AG04450 (cell line): ENCODE results near the gene ABCA2. TPM values are rescaled to one million over a fixed set of nuclear protein-coding genes. Genes with fewer than 3 reads are reported as not detected.

Experiments used
- CTCF ChIA-PET: fragments of 300-600, 350-600 bp; formaldehyde crosslinking; extraction: SDS; loops from one replicate; lab custom pipeline; 2022; ENCODE audit warnings: antibody characterized with exemption, inconsistent platforms; lab: Charles Lee
- POLR2A ChIA-PET: fragments of 350-600 bp; formaldehyde crosslinking; extraction: SDS; loops from one replicate; lab custom pipeline; 2021; ENCODE audit warnings: antibody characterized with exemption, inconsistent platforms; lab: Yijun Ruan, JAX
- DNase-seq: peaks from one replicate; pipeline ENCODE4 v3.0.0-alpha.2; 2011; ENCODE audit warnings: low read depth, low spot score
- H3K27ac ChIP-seq: one replicate; pipeline ENCODE4 v1.5.1; 2012; ENCODE audit warnings: low read depth, low read length, control low read depth
- H3K27me3 ChIP-seq: one replicate; pipeline ENCODE4 v1.6.0; 2012; ENCODE audit warnings: low read length; ENCODE audit not compliant: control insufficient read depth, insufficient read depth
- H3K4me3 ChIP-seq: 2 replicates; pipeline ENCODE4 v1.5.1; 2011; ENCODE audit warnings: mild to moderate bottlenecking, low read depth, low read length, control low read depth
- H3K9me3 ChIP-seq: 2 replicates; pipeline ENCODE4 v1.5.1; 2012; ENCODE audit warnings: low read length; ENCODE audit not compliant: control insufficient read depth, insufficient read depth
- polyA plus RNA-seq: library from polyadenylated mRNA; depleted of rRNA; stranded (reverse); fragments of >200 nt; gene quantifications from 2 replicates; pipeline ENCODE4 v1.2.3, GENCODE V29; 2011
- TF ChIP-seq, protein P1 (sequence below): IDR thresholded peaks from 2 replicates; pipeline ENCODE4 v1.5.1; 2011; ENCODE audit warnings: low read depth, low read length, control low read depth, inconsistent platforms

Gene ABCA2
- polyA plus RNA-seq, 1 experiment = 4.7 TPM

- H3K27me3 ChIP-seq = no peaks in the 10 kb centered on the region
- DNase-seq = no peak
- ChIA-PET POLR2A (interaction anchor here (0.6 kb wide), 1 partner anchor 64 kb away, joined by 3 read pairs; no protein-coding TSS in a partner anchor), CTCF (interaction anchor here (1.1 kb wide), 1 partner anchor 11 kb away, joined by 4 read pairs; no protein-coding TSS in a partner anchor)
- no peak overlapping the region for H3K4me3 ChIP-seq
- TF ChIP-seq, protein P1, sequence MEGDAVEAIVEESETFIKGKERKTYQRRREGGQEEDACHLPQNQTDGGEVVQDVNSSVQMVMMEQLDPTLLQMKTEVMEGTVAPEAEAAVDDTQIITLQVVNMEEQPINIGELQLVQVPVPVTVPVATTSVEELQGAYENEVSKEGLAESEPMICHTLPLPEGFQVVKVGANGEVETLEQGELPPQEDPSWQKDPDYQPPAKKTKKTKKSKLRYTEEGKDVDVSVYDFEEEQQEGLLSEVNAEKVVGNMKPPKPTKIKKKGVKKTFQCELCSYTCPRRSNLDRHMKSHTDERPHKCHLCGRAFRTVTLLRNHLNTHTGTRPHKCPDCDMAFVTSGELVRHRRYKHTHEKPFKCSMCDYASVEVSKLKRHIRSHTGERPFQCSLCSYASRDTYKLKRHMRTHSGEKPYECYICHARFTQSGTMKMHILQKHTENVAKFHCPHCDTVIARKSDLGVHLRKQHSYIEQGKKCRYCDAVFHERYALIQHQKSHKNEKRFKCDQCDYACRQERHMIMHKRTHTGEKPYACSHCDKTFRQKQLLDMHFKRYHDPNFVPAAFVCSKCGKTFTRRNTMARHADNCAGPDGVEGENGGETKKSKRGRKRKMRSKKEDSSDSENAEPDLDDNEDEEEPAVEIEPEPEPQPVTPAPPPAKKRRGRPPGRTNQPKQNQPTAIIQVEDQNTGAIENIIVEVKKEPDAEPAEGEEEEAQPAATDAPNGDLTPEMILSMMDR = no peak
- no peak overlapping the region for H3K27ac ChIP-seq
- H3K9me3 ChIP-seq = no peaks in the 10 kb centered on the region; the same call in 1 of the 2 replicates
Measured at GRCh38 chr9:137075275-137075775, 47.3 kb upstream of the ABCA2 start.

- ChIA-PET CTCF (interaction anchor here (1.1 kb wide), 1 partner anchor 11 kb away, joined by 4 read pairs; no protein-coding TSS in a partner anchor), POLR2A (no interaction called here)
- TF ChIP-seq, protein P1 = no peak
- H3K4me3 ChIP-seq = no peak overlapping the region
- H3K27me3 ChIP-seq = no peaks in the 10 kb centered on the region
- no peaks in the 10 kb centered on the region; the same call in 1 of the 2 replicates for H3K9me3 ChIP-seq
- no peak overlapping the region for H3K27ac ChIP-seq
- no peak for DNase-seq
Measured at GRCh38 chr9:137074657-137075274, 46.7 kb upstream of the ABCA2 start.

DNA sequence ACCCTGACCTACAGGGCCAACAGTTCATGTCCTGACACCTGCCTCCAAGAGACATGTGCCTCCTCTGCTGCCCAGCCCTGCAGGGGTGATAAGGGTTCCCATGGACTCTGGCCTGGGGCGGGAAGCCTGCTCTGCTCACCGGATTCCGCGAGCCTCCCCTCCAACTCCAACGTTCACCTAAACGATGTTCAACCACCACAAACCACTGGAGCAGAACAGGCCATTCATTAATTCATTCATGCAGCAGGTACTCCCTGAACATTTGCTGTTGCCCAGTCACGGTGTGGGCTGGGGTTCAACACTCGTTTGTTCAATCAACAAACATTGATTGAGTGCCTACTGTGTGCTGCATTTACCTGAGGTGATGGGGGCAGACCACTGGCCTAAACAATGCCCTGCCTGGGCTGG, 46.0 kb upstream of the ABCA2 start:
- H3K9me3 ChIP-seq = no peaks in the 10 kb centered on the region; the same call in 1 of the 2 replicates
- ChIA-PET POLR2A (no interaction called here), CTCF (no interaction called here)
- no peak for DNase-seq
- H3K27ac ChIP-seq = no peak overlapping the region
- TF ChIP-seq, protein P1 = no peak
- no peak overlapping the region for H3K4me3 ChIP-seq
- no peaks in the 10 kb centered on the region for H3K27me3 ChIP-seq

GRCh38 chr9:137071282-137071681, 43.2 kb upstream of the ABCA2 start:
- ChIA-PET CTCF (interaction anchor here (1.4 kb wide), 2 partner anchors 24 to 42 kb away, joined by 3 to 6 read pairs; no protein-coding TSS in a partner anchor), POLR2A (interaction anchor here (1.3 kb wide), 2 partner anchors 170 to 343 kb away, joined by 4 read pairs; partner anchors contain the start of gene TUBB4B)
- TF ChIP-seq, protein P1 = no peak
- Histone ChIP-seq H3K9me3 (no peaks in the 10 kb centered on the region; the same call in 1 of the 2 replicates), H3K27ac (no peak overlapping the region), H3K4me3 (no peak overlapping the region), H3K27me3 (no peaks in the 10 kb centered on the region)
- DNase-seq = no peak

- Histone ChIP-seq H3K27me3 (no peaks in the 10 kb centered on the region), H3K27ac (no peak overlapping the region), H3K4me3 (peak overlapping the region; percentile 44), H3K9me3 (no peaks in the 10 kb centered on the region; the same call in 1 of the 2 replicates)
- ChIA-PET POLR2A (interaction anchor here (0.6 to 1.3 kb wide), 4 partner anchors 11 to 343 kb away, joined by 3 to 6 read pairs (median 4); partner anchors contain the start of gene TUBB4B), CTCF (interaction anchor here (1.4 to 8.4 kb wide), 3 partner anchors 23 to 42 kb away, joined by 3 to 104 read pairs (median 6); partner anchors contain the start of gene NPDC1)
- no peak for DNase-seq
- TF ChIP-seq, protein P1 = peak; percentile 20; the same call in 1 of the 2 replicates
Measured at GRCh38 chr9:137070906-137071275, 42.9 kb upstream of the ABCA2 start.
